Measurements from ENCODE around the gene SMC6.

DNA sequence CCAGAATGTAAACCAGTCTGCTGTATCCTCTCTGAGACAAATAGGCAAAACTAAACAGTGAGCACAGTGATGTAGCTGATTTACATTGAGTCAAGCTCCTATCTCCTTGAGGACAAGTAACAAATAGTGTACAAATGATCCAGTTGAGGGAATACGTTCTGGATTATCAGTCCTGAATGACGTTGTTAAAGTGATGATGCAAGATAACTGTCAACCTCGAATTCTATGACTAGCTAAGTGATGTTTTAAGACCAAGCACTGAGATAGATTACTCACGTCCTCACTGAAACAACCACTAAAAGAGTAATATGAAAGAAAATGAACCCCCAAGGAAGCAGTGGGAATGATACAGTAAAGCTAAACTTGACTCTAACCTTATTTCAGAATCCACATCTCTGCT, 46.8 kb downstream of the SMC6 start:
- TF ChIP-seq, protein P1, sequence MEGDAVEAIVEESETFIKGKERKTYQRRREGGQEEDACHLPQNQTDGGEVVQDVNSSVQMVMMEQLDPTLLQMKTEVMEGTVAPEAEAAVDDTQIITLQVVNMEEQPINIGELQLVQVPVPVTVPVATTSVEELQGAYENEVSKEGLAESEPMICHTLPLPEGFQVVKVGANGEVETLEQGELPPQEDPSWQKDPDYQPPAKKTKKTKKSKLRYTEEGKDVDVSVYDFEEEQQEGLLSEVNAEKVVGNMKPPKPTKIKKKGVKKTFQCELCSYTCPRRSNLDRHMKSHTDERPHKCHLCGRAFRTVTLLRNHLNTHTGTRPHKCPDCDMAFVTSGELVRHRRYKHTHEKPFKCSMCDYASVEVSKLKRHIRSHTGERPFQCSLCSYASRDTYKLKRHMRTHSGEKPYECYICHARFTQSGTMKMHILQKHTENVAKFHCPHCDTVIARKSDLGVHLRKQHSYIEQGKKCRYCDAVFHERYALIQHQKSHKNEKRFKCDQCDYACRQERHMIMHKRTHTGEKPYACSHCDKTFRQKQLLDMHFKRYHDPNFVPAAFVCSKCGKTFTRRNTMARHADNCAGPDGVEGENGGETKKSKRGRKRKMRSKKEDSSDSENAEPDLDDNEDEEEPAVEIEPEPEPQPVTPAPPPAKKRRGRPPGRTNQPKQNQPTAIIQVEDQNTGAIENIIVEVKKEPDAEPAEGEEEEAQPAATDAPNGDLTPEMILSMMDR (IDR thresholded peaks at IDR 0.05) = no peak
- TF ChIP-seq EP300 (IDR thresholded peaks at IDR 0.05; ENCODE audit: low read depth) = no peak
- no peak for TF ChIP-seq POLR2A (IDR thresholded peaks at IDR 0.05)

All from transverse colon (tissue), 3 donors.